SK-N-SH (cell line): ENCODE measurements around the gene GRWD1. TPM values are rescaled to one million over a fixed set of nuclear protein-coding genes. Genes with fewer than 3 reads are reported as not detected.

Source experiments
- CTCF ChIA-PET: fragments of 300-600, 350-600 bp; formaldehyde crosslinking; extraction: SDS; loops from one replicate; lab custom pipeline; 2021; lab: Yijun Ruan, JAX
- POLR2A ChIA-PET: fragments of 350-600 bp; sonication (Branson Sonifier 250); formaldehyde crosslinking; extraction: SDS; loops from one replicate; lab custom pipeline; 2020; ENCODE audit warnings: antibody characterized with exemption, inconsistent platforms; lab: Yijun Ruan, JAX
- DNase-seq: peaks from one replicate; pipeline ENCODE4 v3.0.0; 2012
- H2AFZ ChIP-seq: fragments of 200-600 bp; sonication (generic); 2 replicates; pipeline ENCODE4 v1.8.1; 2016; ENCODE audit warnings: antibody characterized with exemption, mild to moderate bottlenecking, low read depth
- H3F3A ChIP-seq: fragments of 200-600 bp; sonication (generic); replicated peaks from 2 replicates; pipeline ENCODE3; 2016; ENCODE audit warnings: antibody characterized with exemption, mild to moderate bottlenecking; ENCODE audit not compliant: insufficient read depth
- H3K27ac ChIP-seq, 2 experiments: fragments of 200-500 bp in 1 of 2; fragments of 200-600 bp in 1 of 2; sonication (Bioruptor generic) in 1 of 2; sonication (generic), shearing (Covaris generic) in 1 of 2; 2 replicates each; pipeline versions ENCODE4 v1.5.1 to v1.6.1; 2014 to 2016; ENCODE audit warnings: low read depth in 2 of 2, inconsistent platforms in 1 of 2, low read length in 1 of 2, mild to moderate bottlenecking in 1 of 2, mixed read lengths in 1 of 2
- H3K27me3 ChIP-seq: fragments of 200-600 bp; sonication (generic), shearing (Covaris generic); 2 replicates; pipeline ENCODE4 v1.6.1; 2016; ENCODE audit warnings: mixed run types; ENCODE audit not compliant: insufficient read depth
- H3K36me3 ChIP-seq, 2 experiments: fragments of 200-500 bp in 1 of 2; fragments of 200-600 bp in 1 of 2; sonication (Bioruptor generic) in 1 of 2; sonication (generic) in 1 of 2; replicated peaks in 1 of 2; 2 replicates each; pipeline versions ENCODE3 to v1.5.1; 2014 to 2016; ENCODE audit warnings: low read length in 1 of 2, mild to moderate bottlenecking in 1 of 2; ENCODE audit not compliant: insufficient read depth in 2 of 2, control insufficient read depth in 1 of 2
- H3K4me1 ChIP-seq, 2 experiments: fragments of 200-500 bp in 1 of 2; fragments of 200-600 bp in 1 of 2; sonication (Bioruptor generic) in 1 of 2; sonication (generic), shearing (Covaris generic) in 1 of 2; 2 replicates each; pipeline versions ENCODE4 v1.5.1 to v1.6.1; 2014 to 2016; ENCODE audit warnings: low read depth in 1 of 2, low read length in 1 of 2, mixed run types in 1 of 2; ENCODE audit not compliant: insufficient read depth in 2 of 2, control insufficient read depth in 1 of 2
- H3K4me2 ChIP-seq: fragments of 200-600 bp; sonication (generic), shearing (Covaris generic); 2 replicates; pipeline ENCODE4 v1.6.1; 2017; ENCODE audit warnings: mixed run types
- H3K4me3 ChIP-seq, 2 experiments: fragments of 200-500 bp in 1 of 2; fragments of 200-600 bp in 1 of 2; sonication (Bioruptor generic) in 1 of 2; sonication (generic), shearing (Covaris generic) in 1 of 2; 2 replicates each; pipeline versions ENCODE4 v1.5.1 to v1.8.1; 2014 to 2016; ENCODE audit warnings: low read depth in 2 of 2, inconsistent platforms in 1 of 2, low read length in 1 of 2, mild to moderate bottlenecking in 1 of 2, mixed read lengths in 1 of 2, moderate library complexity in 1 of 2
- H3K79me2 ChIP-seq: fragments of 200-600 bp; sonication (generic); 2 replicates; pipeline ENCODE4 v1.8.1; 2017; ENCODE audit warnings: mild to moderate bottlenecking; ENCODE audit not compliant: insufficient read depth
- H3K9ac ChIP-seq: fragments of 200-600 bp; sonication (generic); 2 replicates; pipeline ENCODE4 v1.6.1; 2017; ENCODE audit warnings: mixed run types
- H3K9me2 ChIP-seq: fragments of 200-600 bp; sonication (generic); 2 replicates; pipeline ENCODE4 v1.6.1; 2017; ENCODE audit warnings: mixed run types
- H3K9me3 ChIP-seq: fragments of 200-600 bp; sonication (generic); 2 replicates; pipeline ENCODE4 v1.6.1; 2017; ENCODE audit warnings: mixed run types, mild to moderate bottlenecking, moderate library complexity
- H4K20me1 ChIP-seq: fragments of 200-600 bp; sonication (generic); 2 replicates; pipeline ENCODE4 v1.6.1; 2017; ENCODE audit warnings: mild to moderate bottlenecking, mixed run types; ENCODE audit not compliant: insufficient read depth
- CHD2 ChIP-seq: fragments of 150-350 bp; IDR thresholded peaks from 2 replicates; pipeline ENCODE4 v1.6.1; 2018; ENCODE audit warnings: low read length; ENCODE audit not compliant: partially characterized antibody
- CTCF ChIP-seq: fragments of 200-600 bp; sonication (generic); IDR thresholded peaks from 2 replicates; pipeline ENCODE4 v1.6.1; 2017; ENCODE audit warnings: antibody characterized with exemption, mild to moderate bottlenecking, moderate library complexity
- EP300 ChIP-seq, 2 experiments: IDR thresholded peaks; 2 replicates each; pipeline versions ENCODE4 v1.4.0 to v1.6.1; 2012; ENCODE audit warnings: borderline replicate concordance in 1 of 2, low read depth in 1 of 2, low read length in 1 of 2
- EZH2phosphoT487 ChIP-seq: fragments of 200-600 bp; sonication (generic); IDR thresholded peaks from 2 replicates; pipeline ENCODE4 v1.6.1; 2017; ENCODE audit warnings: low read depth, mixed run types, mild to moderate bottlenecking, antibody characterized with exemption, moderate library complexity, borderline replicate concordance
- FOXJ3 ChIP-seq: sonication (generic); formaldehyde crosslinking; IDR thresholded peaks from 2 replicates; pipeline ENCODE4 v1.5.1; 2020; ENCODE audit warnings: mild to moderate bottlenecking, missing genetic modification reagents
- GATA2 ChIP-seq: sonication (generic); formaldehyde crosslinking; IDR thresholded peaks from 2 replicates; pipeline ENCODE4 v1.5.0; 2020; ENCODE audit warnings: mild to moderate bottlenecking, missing genetic modification reagents
- JUND ChIP-seq: IDR thresholded peaks from 2 replicates; pipeline ENCODE4 v1.4.0; 2012
- NFIC ChIP-seq: IDR thresholded peaks from 2 replicates; pipeline ENCODE4 v1.4.0; 2012; ENCODE audit warnings: borderline replicate concordance
- RXRA ChIP-seq: IDR thresholded peaks from 2 replicates; pipeline ENCODE4 v1.4.0; 2012; ENCODE audit warnings: low read depth, mild to moderate bottlenecking, borderline replicate concordance
- SIN3A ChIP-seq: IDR thresholded peaks from 2 replicates; pipeline ENCODE4 v1.6.1; 2012; ENCODE audit warnings: low read depth, mild to moderate bottlenecking, low read length, moderate library complexity, borderline replicate concordance
- TAF1 ChIP-seq: IDR thresholded peaks from 2 replicates; pipeline ENCODE4 v1.6.1; 2012; ENCODE audit warnings: low read depth, mild to moderate bottlenecking, low read length, moderate library complexity, borderline replicate concordance
- TEAD4 ChIP-seq: IDR thresholded peaks from 2 replicates; pipeline ENCODE4 v1.4.0; 2012; ENCODE audit warnings: mild to moderate bottlenecking, borderline replicate concordance; ENCODE audit not compliant: insufficient read depth
- USF1 ChIP-seq: IDR thresholded peaks from 2 replicates; pipeline ENCODE4 v1.4.0; 2012; ENCODE audit warnings: low read depth, borderline replicate concordance
- WGBS: methylation state at CpG from one replicate; pipeline ENCODE4 v1.1.6; 2017; ENCODE audit warnings: low lambda C conversion rate; 5-methylcytosine and 5-hydroxymethylcytosine counted together
- polyA plus RNA-seq, 3 experiments: library from polyadenylated mRNA; depleted of rRNA; stranded (reverse); fragments of >200 nt; gene quantifications; 2 replicates each; pipeline ENCODE4 v1.2.3, GENCODE V29; 2012
- TF ChIP-seq, protein P1 (sequence below): IDR thresholded peaks from 2 replicates; pipeline ENCODE4 v1.4.0; 2012; ENCODE audit warnings: low read depth, borderline replicate concordance

GRWD1 gene
- polyA plus RNA-seq, 1 of the 3 experiments (the other 2 are of a cell fraction): 36.6 TPM

DNA sequence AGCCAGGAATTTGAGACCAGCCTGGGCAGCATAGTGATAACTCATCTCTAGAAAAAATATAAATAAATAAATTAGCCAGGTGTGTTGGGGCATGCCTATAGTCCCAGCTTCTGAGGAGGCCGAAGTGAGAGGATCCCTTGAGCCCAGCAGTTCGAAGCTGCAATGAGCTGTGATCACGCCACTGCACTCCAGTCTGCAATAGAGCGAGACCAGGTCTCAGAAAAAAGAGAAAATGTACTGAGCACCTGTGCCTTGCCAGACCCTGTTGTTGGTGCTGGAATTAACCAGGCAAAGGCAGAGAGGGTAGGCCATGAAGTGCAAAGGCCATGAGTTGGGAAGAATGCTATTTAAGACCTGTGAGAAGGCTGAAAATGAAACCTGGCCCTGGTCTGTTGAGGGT lies 26.1 kb downstream of the GRWD1 start:
- Histone ChIP-seq H4K20me1 (peaks cover 40% of the 10 kb centered on the region), H3K4me3 (no peak overlapping the region), H3F3A (peaks cover 4% of the 10 kb centered on the region), H3K79me2 (peaks cover 38% of the 10 kb centered on the region), H3K9ac (no peak overlapping the region), H3K27me3 (no peaks in the 10 kb centered on the region), H3K4me1 (peaks cover 5 to 16% of the 10 kb centered on the region in 2 experiments; a peak in 3 of 4 replicates), H2AFZ (no peak overlapping the region), H3K9me3 (no peaks in the 10 kb centered on the region), H3K9me2 (no peaks in the 10 kb centered on the region), H3K36me3 (peaks cover 44 to 56% of the 10 kb centered on the region in 2 experiments), H3K4me2 (no peak overlapping the region), H3K27ac (no peak overlapping the region)
- WGBS: 97% methylated on average over 4 of the region's 4 CpGs
- no peak for DNase-seq
- ChIA-PET POLR2A (no interaction called here), CTCF (interaction anchor here (0.9 to 5.0 kb wide), 2 partner anchors 18 to 112 kb away, joined by 3 to 40 read pairs; no protein-coding TSS in a partner anchor)
- TF ChIP-seq EP300 (IDR thresholded peaks at IDR 0.05; ENCODE audit: borderline replicate concordance in 1 of 2, low read depth in 1 of 2, low read length in 1 of 2) (no peak), CTCF (no peak), TAF1 (no peak), GATA2 (no peak), SIN3A (no peak)

DNA sequence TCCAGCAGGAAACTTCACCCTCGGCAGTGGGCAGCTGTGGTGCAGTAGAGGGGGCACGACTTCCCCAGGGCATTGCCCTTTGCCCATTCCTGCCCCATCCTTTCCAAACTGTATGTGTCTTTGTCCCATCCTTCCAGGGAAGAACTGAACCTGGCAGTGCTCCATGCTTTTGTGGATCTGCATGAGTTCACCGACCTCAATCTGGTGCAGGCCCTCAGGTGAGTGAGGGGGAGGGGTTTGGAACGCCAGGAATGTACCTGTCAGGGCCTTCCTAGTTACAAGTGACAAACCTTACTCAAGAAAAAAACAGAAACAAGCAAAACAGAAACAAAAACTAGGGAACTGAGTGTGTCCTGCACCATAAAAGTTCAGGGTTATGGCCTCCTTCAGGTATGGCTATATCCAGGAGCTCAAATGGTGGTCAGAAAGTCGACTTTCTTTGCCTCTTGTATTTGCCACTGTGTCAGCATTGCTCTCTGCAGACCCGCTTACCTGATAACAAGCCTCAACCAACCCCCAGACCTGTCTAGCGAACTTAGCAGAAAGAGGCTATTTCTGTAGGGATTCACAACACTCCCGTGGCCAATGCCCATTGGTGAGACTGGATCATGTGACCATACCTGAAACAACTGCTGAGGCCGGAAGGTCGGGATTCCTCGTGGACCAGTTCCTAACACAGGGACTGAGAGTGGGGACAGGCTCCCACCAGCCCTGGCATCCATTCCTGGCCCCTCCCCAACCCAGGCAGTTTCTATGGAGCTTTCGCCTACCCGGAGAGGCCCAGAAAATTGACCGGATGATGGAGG lies 27.6 kb downstream of the GRWD1 start:
- H3K9me2 ChIP-seq: no peaks in the 10 kb centered on the region
- ChIA-PET POLR2A (no interaction called here), CTCF (interaction anchor here (2.1 to 5.0 kb wide), 2 partner anchors 14 to 16 kb away, joined by 6 to 40 read pairs; no protein-coding TSS in a partner anchor)
- 86% methylated on average over 10 of the region's 14 CpGs for WGBS
- peaks cover 38% of the 10 kb centered on the region for H3K79me2 ChIP-seq
- peaks cover under 1 to 9% of the 10 kb centered on the region in 2 experiments; a peak in 3 of 4 replicates for H3K4me1 ChIP-seq
- no peaks in the 10 kb centered on the region for H3K9me3 ChIP-seq
- H2AFZ ChIP-seq: no peak overlapping the region
- H3K27me3 ChIP-seq: no peaks in the 10 kb centered on the region
- no peak overlapping the region for H3K9ac ChIP-seq
- no peak overlapping the region for H3K27ac ChIP-seq
- DNase-seq: no peak
- H3K4me2 ChIP-seq: no peak overlapping the region
- H3K36me3 ChIP-seq: peaks cover 44 to 67% of the 10 kb centered on the region in 2 experiments
- no peak overlapping the region for H3K4me3 ChIP-seq
- H4K20me1 ChIP-seq: peaks cover 40% of the 10 kb centered on the region
- H3F3A ChIP-seq: peaks cover 2% of the 10 kb centered on the region
- TF ChIP-seq NFIC (no peak), EZH2phosphoT487 (no peak), SIN3A (no peak), RXRA (no peak), JUND (no peak), TEAD4 (no peak), USF1 (no peak), FOXJ3 (CRISPR knock-in tag) (no peak), CHD2 (no peak)
- TF ChIP-seq, protein P1, sequence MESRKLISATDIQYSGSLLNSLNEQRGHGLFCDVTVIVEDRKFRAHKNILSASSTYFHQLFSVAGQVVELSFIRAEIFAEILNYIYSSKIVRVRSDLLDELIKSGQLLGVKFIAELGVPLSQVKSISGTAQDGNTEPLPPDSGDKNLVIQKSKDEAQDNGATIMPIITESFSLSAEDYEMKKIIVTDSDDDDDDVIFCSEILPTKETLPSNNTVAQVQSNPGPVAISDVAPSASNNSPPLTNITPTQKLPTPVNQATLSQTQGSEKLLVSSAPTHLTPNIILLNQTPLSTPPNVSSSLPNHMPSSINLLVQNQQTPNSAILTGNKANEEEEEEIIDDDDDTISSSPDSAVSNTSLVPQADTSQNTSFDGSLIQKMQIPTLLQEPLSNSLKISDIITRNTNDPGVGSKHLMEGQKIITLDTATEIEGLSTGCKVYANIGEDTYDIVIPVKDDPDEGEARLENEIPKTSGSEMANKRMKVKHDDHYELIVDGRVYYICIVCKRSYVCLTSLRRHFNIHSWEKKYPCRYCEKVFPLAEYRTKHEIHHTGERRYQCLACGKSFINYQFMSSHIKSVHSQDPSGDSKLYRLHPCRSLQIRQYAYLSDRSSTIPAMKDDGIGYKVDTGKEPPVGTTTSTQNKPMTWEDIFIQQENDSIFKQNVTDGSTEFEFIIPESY: no peak
